B cell (primary cell): ENCODE results near the gene TNP2.

Experiments
- EZH2 ChIP-seq: IDR thresholded peaks from 2 replicates; pipeline ENCODE4 v1.6.1; 2012; ENCODE audit warnings: borderline replicate concordance, low read depth, mild to moderate bottlenecking, moderate library complexity, low read length; ENCODE audit not compliant: insufficient read depth, poor library complexity, severe bottlenecking
- TF ChIP-seq, protein P1 (sequence below): fragments of 200-600 bp; IDR thresholded peaks from one replicate; pipeline ENCODE4 v1.8.0; 2022; ENCODE audit warnings: antibody characterized with exemption, mild to moderate bottlenecking

DNA sequence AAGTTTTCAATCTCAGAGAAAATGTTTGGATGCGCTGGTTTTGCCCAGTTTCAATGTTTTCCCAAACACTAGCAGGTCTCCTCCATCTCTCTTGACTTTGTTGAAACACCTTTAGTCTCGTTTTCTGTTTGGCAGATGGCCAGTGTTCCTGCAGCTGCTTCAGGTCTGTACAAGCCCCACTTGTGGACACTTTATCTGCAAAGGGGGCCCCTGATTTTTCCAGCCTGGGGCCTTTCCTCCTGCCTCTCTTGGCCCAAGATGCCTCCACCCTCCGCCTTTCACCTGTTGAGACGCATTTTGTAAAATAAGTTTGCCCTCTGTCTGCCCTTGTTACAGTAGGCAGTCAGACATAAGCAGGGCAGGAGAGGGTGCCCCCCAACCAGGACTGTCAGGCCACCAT lies 33.9 kb upstream of the TNP2 start:
- TF ChIP-seq EZH2 = no peak
- TF ChIP-seq, protein P1, sequence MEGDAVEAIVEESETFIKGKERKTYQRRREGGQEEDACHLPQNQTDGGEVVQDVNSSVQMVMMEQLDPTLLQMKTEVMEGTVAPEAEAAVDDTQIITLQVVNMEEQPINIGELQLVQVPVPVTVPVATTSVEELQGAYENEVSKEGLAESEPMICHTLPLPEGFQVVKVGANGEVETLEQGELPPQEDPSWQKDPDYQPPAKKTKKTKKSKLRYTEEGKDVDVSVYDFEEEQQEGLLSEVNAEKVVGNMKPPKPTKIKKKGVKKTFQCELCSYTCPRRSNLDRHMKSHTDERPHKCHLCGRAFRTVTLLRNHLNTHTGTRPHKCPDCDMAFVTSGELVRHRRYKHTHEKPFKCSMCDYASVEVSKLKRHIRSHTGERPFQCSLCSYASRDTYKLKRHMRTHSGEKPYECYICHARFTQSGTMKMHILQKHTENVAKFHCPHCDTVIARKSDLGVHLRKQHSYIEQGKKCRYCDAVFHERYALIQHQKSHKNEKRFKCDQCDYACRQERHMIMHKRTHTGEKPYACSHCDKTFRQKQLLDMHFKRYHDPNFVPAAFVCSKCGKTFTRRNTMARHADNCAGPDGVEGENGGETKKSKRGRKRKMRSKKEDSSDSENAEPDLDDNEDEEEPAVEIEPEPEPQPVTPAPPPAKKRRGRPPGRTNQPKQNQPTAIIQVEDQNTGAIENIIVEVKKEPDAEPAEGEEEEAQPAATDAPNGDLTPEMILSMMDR = no peak
